ENCODE results near the gene RNASEL. TPM values are rescaled to one million over a fixed set of nuclear protein-coding genes. Genes with fewer than 3 reads are reported as not detected.

The RNASEL gene
- total and polyA plus RNA-seq, 11 donors: 1.4 to 6.3 (median 2.7) TPM

DNA sequence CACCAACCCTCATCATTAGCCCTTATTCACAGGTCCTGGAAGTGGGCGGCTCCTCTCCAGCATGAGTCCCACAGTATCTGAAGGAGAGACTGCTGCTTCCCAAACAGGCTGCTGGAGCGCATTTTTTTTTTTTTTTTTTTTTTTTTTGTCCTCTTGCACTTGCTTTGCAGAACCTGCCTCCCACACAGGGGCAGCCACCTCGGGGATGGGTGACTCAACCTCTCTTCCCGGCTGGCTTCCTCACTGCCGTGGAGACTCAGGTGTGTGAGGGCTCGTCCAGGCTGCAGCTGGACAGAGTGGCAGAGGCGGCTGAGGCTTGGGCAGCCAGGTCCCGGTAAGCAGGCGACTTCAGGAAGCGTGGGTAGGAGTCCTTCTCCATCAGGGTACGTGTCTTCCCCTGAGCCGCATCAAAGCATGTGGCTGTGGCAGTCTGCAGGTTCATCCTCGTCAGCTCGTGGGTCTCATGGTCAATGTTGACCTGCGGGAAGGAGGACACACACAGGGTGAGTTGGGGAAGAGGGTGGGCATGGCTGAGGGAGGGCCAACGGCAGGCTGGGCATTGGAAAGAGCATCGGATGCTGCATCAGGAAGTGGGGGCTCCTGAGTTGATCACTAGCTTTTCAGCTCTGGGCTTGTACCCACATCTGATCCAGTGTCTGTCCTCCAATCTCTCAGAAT, 11.1 kb upstream of the RNASEL start:
- Histone ChIP-seq H3K4me1 (peaks cover 0 to 71% (median 21%) of the 10 kb centered on the region in 12 donors), H3K9me3 (no peaks in the 10 kb centered on the region), H3K36me3 (peaks cover 0 to 25% (median 5%) of the 10 kb centered on the region in 9 donors), H3K27ac (no peak overlapping the region), H3K4me3 (peak overlapping the region in 3 of 12 donors; percentile 4 to 94 (median 69)), H3K27me3 (no peaks in the 10 kb centered on the region)
- TF ChIP-seq, protein P1, sequence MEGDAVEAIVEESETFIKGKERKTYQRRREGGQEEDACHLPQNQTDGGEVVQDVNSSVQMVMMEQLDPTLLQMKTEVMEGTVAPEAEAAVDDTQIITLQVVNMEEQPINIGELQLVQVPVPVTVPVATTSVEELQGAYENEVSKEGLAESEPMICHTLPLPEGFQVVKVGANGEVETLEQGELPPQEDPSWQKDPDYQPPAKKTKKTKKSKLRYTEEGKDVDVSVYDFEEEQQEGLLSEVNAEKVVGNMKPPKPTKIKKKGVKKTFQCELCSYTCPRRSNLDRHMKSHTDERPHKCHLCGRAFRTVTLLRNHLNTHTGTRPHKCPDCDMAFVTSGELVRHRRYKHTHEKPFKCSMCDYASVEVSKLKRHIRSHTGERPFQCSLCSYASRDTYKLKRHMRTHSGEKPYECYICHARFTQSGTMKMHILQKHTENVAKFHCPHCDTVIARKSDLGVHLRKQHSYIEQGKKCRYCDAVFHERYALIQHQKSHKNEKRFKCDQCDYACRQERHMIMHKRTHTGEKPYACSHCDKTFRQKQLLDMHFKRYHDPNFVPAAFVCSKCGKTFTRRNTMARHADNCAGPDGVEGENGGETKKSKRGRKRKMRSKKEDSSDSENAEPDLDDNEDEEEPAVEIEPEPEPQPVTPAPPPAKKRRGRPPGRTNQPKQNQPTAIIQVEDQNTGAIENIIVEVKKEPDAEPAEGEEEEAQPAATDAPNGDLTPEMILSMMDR (IDR thresholded peaks at IDR 0.05): no peak
- no peak for TF ChIP-seq POLR2A (IDR thresholded peaks at IDR 0.05)
- intact Hi-C loops (cut with DNase I): loop anchor here in 6 of 10 donors (1.0 to 5.0 kb wide), 5 partner anchors 77 to 518 kb away; no protein-coding TSS in a partner anchor
- ATAC-seq: no peak
- DNase-seq: no peak
- 72 to 85% (median 77%) methylated on average over 14 to 17 of the region's 17 CpGs for WGBS, 4 donors

DNA sequence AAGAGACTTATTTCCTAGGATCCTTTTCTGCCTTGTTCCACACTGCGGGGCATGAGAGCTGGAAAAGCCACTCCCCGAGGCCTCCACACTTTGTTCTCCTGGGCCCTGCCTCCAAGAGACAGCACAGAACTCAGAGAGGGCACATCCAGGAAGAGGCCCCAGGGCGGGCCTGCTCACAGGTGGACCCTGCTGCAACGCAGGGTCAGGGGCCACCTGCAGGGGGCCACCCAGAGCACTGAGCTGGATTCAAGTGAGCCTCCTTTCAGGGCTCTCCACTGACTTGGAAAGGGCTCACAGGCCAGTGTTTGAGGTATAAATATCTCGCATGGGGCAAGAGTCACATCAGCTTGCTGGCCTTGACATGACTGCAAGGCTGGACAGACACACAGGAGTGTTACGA, 10.3 kb upstream of the RNASEL start:
- no peak overlapping the region for H3K4me3 ChIP-seq
- no peaks in the 10 kb centered on the region for H3K27me3 ChIP-seq
- peaks cover 0 to 25% (median 5%) of the 10 kb centered on the region in 9 donors for H3K36me3 ChIP-seq
- WGBS, 4 donors: 60 to 76% (median 70%) methylated on average over 4 to 6 of the region's 6 CpGs
- H3K9me3 ChIP-seq: no peaks in the 10 kb centered on the region
- ATAC-seq: no peak
- no peak overlapping the region for H3K27ac ChIP-seq
- no peak for DNase-seq
- no peak for TF ChIP-seq POLR2A (IDR thresholded peaks at IDR 0.05)
- TF ChIP-seq, protein P1 (IDR thresholded peaks at IDR 0.05): peak in 9 of 12 donors; percentile 6 to 36 (median 21)
- peaks cover 0 to 69% (median 17%) of the 10 kb centered on the region in 12 donors for H3K4me1 ChIP-seq
- intact Hi-C loops (cut with DNase I): loop anchor here in 9 of 10 donors (1.0 to 10.0 kb wide), 6 partner anchors 152 to 515 kb away; no protein-coding TSS in a partner anchor

DNA sequence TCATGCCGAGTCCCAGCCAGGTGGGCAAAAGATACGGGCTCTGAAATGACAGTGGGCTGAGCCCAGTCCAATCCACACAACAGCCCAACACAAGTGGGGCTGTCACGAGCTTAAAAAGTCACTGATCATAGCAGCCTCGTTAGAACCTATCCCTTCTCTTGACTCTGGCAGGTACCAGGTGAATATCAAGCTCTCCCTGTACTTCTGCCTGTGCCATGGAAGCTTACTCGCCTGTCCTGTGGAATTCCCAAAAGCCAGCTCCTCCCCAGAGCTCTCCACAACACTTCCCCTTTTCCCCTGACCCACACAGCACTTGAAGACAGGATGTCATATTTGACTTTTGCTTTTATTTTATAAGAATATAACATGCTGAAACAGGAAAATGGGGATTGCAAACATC, 9.2 kb upstream of the RNASEL start:
- intact Hi-C loops (cut with DNase I): loop anchor here in 9 of 10 donors (5.0 to 10.0 kb wide), 4 partner anchors 151 to 513 kb away; no protein-coding TSS in a partner anchor
- Histone ChIP-seq H3K4me1 (peaks cover 0 to 60% (median 14%) of the 10 kb centered on the region in 12 donors), H3K36me3 (peaks cover 0 to 25% (median 5%) of the 10 kb centered on the region in 9 donors), H3K9me3 (no peaks in the 10 kb centered on the region), H3K27me3 (no peaks in the 10 kb centered on the region), H3K4me3 (no peak overlapping the region), H3K27ac (peak overlapping the region in 1 of 12 donors; percentile 53)
- DNase-seq: no peak
- TF ChIP-seq, protein P1 (IDR thresholded peaks at IDR 0.05): no peak
- no peak for TF ChIP-seq POLR2A (IDR thresholded peaks at IDR 0.05)
- ATAC-seq: no peak
- WGBS, 4 donors: 76 to 79% (median 77%) methylated on average over 5 of the region's 5 CpGs

DNA sequence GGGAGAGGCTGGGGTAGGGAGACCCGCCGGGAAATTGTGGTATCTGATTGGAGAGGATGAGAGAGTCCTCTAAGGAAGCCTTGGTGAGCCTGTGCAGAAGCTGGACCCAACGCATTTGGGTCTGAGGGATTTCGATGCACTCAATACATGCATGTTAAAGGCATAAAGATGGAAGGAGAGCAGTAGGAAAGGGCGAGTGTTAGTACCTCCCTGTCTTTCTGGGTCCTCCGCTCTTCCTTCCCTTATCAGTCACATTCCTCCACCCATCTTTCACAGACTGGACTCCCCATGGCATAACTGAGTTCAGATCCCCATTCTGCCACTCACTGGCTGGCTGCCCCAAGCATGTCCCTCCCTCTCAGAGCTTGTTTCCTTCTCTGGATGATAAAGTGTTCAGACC, 7.9 kb upstream of the RNASEL start:
- ATAC-seq (no peak), DNase-seq (no peak)
- Histone ChIP-seq H3K4me1 (peaks cover 0 to 54% (median 12%) of the 10 kb centered on the region in 12 donors), H3K27ac (no peak overlapping the region), H3K4me3 (no peak overlapping the region), H3K9me3 (no peaks in the 10 kb centered on the region), H3K36me3 (peaks cover 0 to 25% (median 5%) of the 10 kb centered on the region in 9 donors), H3K27me3 (no peaks in the 10 kb centered on the region)
- 78 to 88% (median 85%) methylated on average over 6 of the region's 6 CpGs for WGBS, 4 donors
- intact Hi-C loops (cut with DNase I): loop anchor here in 9 of 10 donors (5.0 to 10.0 kb wide), 4 partner anchors 150 to 512 kb away; no protein-coding TSS in a partner anchor
- TF ChIP-seq POLR2A (IDR thresholded peaks at IDR 0.05): no peak
- TF ChIP-seq, protein P1 (IDR thresholded peaks at IDR 0.05): no peak
